ENCODE measurements around the gene SMAGP. TPM values are rescaled to one million over a fixed set of nuclear protein-coding genes. Genes with fewer than 3 reads are reported as not detected.
"Not testable (repeated sequence)": the region's sequence is repeated elsewhere in the genome, so short reads cannot be mapped to it uniquely, and the experiment has no call there.

Gene SMAGP
- total and polyA plus RNA-seq, 5 experiments from 2014 or later, result 5.5 to 18.5 (median 15.1) TPM

GRCh38 chr12:51259600-51259999 is 10.6 kb downstream of the SMAGP start:
- H3K27ac Mint-ChIP-seq, H3K9me3 Mint-ChIP-seq, H3K36me3 Mint-ChIP-seq, ATAC-seq, POLR2A ChIA-PET, H3K4me3 Mint-ChIP-seq, DNase-seq, H3K27me3 Mint-ChIP-seq: not testable (repeated sequence)
- peaks cover 7 to 14% (median 8%) of the 10 kb centered on the region in 4 donors for H3K4me1 Mint-ChIP-seq

GRCh38 chr12:51254536-51254935 is 15.7 kb downstream of the SMAGP start:
- Mint-ChIP-seq H3K27ac (peak overlapping the region in 3 of 10 donors; percentile 20 to 36 (median 27)), H3K36me3 (peaks cover 0 to 3% (median 0%) of the 10 kb centered on the region in 3 donors), H3K9me3 (no peaks in the 10 kb centered on the region), H3K27me3 (no peaks in the 10 kb centered on the region), H3K4me1 (peaks cover 0 to 11% (median 5%) of the 10 kb centered on the region in 4 donors), H3K4me3 (no peak overlapping the region)
- DNase-seq, result no peak
- POLR2A ChIA-PET, result no interaction called here
- ATAC-seq, result no peak

GRCh38 chr12:51253276-51253675 is 16.9 kb downstream of the SMAGP start:
- ATAC-seq (no peak), DNase-seq (no peak)
- Mint-ChIP-seq H3K4me1 (peaks cover 7 to 20% (median 9%) of the 10 kb centered on the region in 4 donors), H3K9me3 (no peaks in the 10 kb centered on the region), H3K27ac (no peak overlapping the region), H3K4me3 (no peak overlapping the region), H3K27me3 (no peaks in the 10 kb centered on the region), H3K36me3 (peaks cover 0 to 3% (median 0%) of the 10 kb centered on the region in 3 donors)
- POLR2A ChIA-PET, result interaction anchor here (0.9 to 1.4 kb wide), 4 partner anchors 10 to 35 kb away, joined by 4 read pairs; partner anchors contain the start of genes DAZAP2, POU6F1 and SMAGP

GRCh38 chr12:51247523-51248206 is 22.6 kb downstream of the SMAGP start:
- H3K36me3 Mint-ChIP-seq, result peaks cover 4 to 31% (median 5%) of the 10 kb centered on the region in 3 donors
- POLR2A ChIA-PET, result interaction anchor here (0.6 to 2.2 kb wide), 4 partner anchors 8 to 174 kb away, joined by 3 to 14 read pairs (median 6); partner anchors contain the start of genes DAZAP2 and POU6F1
- no peak for DNase-seq
- peak in 1 of 2 donors; percentile 26 for ATAC-seq
- peak overlapping the region; percentile 85 to 95 (median 90) for H3K27ac Mint-ChIP-seq
- no peaks in the 10 kb centered on the region for H3K27me3 Mint-ChIP-seq
- H3K9me3 Mint-ChIP-seq, result no peaks in the 10 kb centered on the region
- peak overlapping the region in 9 of 10 donors; percentile 2 to 68 (median 50) for H3K4me3 Mint-ChIP-seq
- H3K4me1 Mint-ChIP-seq, result peaks cover 34 to 57% (median 53%) of the 10 kb centered on the region in 4 donors

- Mint-ChIP-seq H3K27me3 (no peaks in the 10 kb centered on the region), H3K36me3 (peaks cover 4 to 44% (median 9%) of the 10 kb centered on the region in 3 donors), H3K4me1 (peaks cover 40 to 69% (median 64%) of the 10 kb centered on the region in 4 donors), H3K27ac (peak overlapping the region; percentile 69 to 96 (median 92)), H3K4me3 (peak overlapping the region; percentile 10 to 50 (median 30)), H3K9me3 (no peaks in the 10 kb centered on the region)
- peak; percentile 49 to 75 for ATAC-seq
- POLR2A ChIA-PET, result interaction anchor here (1.0 to 10.9 kb wide), 4 partner anchors 16 to 73 kb away, joined by 4 to 204 read pairs (median 6); partner anchors contain the start of genes POU6F1 and SMAGP
- DNase-seq, result peak in 7 of 10 donors; percentile 16 to 69 (median 42)
These were observed 23.9 kb downstream of the SMAGP start for GRCh38 chr12:51246254-51246853.

- H3K4me3 Mint-ChIP-seq, result peak overlapping the region in 9 of 10 donors; percentile 10 to 50 (median 37)
These were observed 24.6 kb downstream of the SMAGP start for GRCh38 chr12:51245476-51246253.

GRCh38 chr12:51244269-51244668 is 25.9 kb downstream of the SMAGP start:
- Mint-ChIP-seq H3K36me3 (peaks cover 4 to 60% (median 17%) of the 10 kb centered on the region in 3 donors), H3K4me3 (peak overlapping the region in 1 of 10 donors; percentile 66), H3K27ac (peak overlapping the region in 9 of 10 donors; percentile 32 to 97 (median 78)), H3K9me3 (no peaks in the 10 kb centered on the region), H3K4me1 (peaks cover 50 to 85% (median 78%) of the 10 kb centered on the region in 4 donors), H3K27me3 (no peaks in the 10 kb centered on the region)
- ATAC-seq, result no peak
- no peak for DNase-seq
- POLR2A ChIA-PET, result interaction anchor here (0.7 to 10.9 kb wide), 5 partner anchors 28 to 160 kb away, joined by 3 to 204 read pairs (median 6); partner anchors contain the start of genes CSRNP2 and POU6F1

More at GRCh38 chr12:51245476-51246253, 24.6 kb downstream of the SMAGP start:
- DNase-seq (no peak), ATAC-seq (peak; percentile 7 to 20)
- POLR2A ChIA-PET, result interaction anchor here (0.5 to 10.9 kb wide), 5 partner anchors 15 to 81 kb away, joined by 3 to 204 read pairs (median 4); partner anchors contain the start of genes POU6F1 and SMAGP
- Mint-ChIP-seq H3K27ac (peak overlapping the region; percentile 71 to 96 (median 92)), H3K9me3 (no peaks in the 10 kb centered on the region), H3K4me1 (peaks cover 43 to 76% (median 69%) of the 10 kb centered on the region in 4 donors), H3K36me3 (peaks cover 4 to 50% (median 9%) of the 10 kb centered on the region in 3 donors), H3K27me3 (no peaks in the 10 kb centered on the region)

- ATAC-seq (no peak), DNase-seq (no peak)
- H3K27ac Mint-ChIP-seq, result peak overlapping the region in 9 of 10 donors; percentile 31 to 97 (median 53)
- H3K36me3 Mint-ChIP-seq, result peaks cover 4 to 62% (median 17%) of the 10 kb centered on the region in 3 donors
- H3K9me3 Mint-ChIP-seq, result no peaks in the 10 kb centered on the region
- POLR2A ChIA-PET, result interaction anchor here (0.6 to 10.9 kb wide), 2 partner anchors 22 to 26 kb away, joined by 4 to 204 read pairs; partner anchors contain the start of gene POU6F1
- no peaks in the 10 kb centered on the region for H3K27me3 Mint-ChIP-seq
- peak overlapping the region in 9 of 10 donors; percentile 16 to 57 (median 39) for H3K4me3 Mint-ChIP-seq
- H3K4me1 Mint-ChIP-seq, result peaks cover 49 to 85% (median 73%) of the 10 kb centered on the region in 4 donors
These were observed 27.3 kb downstream of the SMAGP start for GRCh38 chr12:51242876-51243275.

- ATAC-seq, result no peak
- Mint-ChIP-seq H3K36me3 (peaks cover 4 to 62% (median 19%) of the 10 kb centered on the region in 3 donors), H3K4me3 (peak overlapping the region in 8 of 10 donors; percentile 11 to 74 (median 44)), H3K27me3 (no peaks in the 10 kb centered on the region), H3K27ac (peak overlapping the region in 8 of 10 donors; percentile 6 to 97 (median 74)), H3K4me1 (peaks cover 44 to 80% (median 69%) of the 10 kb centered on the region in 4 donors), H3K9me3 (no peaks in the 10 kb centered on the region)
- no peak for DNase-seq
- POLR2A ChIA-PET, result interaction anchor here (0.9 to 10.9 kb wide), 3 partner anchors 25 to 194 kb away, joined by 3 to 204 read pairs (median 3); partner anchors contain the start of genes LETMD1 and POU6F1
These were observed 28.1 kb downstream of the SMAGP start for GRCh38 chr12:51242120-51242519.

- DNase-seq, result no peak
- H3K27ac Mint-ChIP-seq, result peak overlapping the region; percentile 25 to 100 (median 82)
- no peaks in the 10 kb centered on the region for H3K27me3 Mint-ChIP-seq
- H3K4me1 Mint-ChIP-seq, result peaks cover 37 to 68% (median 58%) of the 10 kb centered on the region in 4 donors
- no peak for ATAC-seq
- peak overlapping the region; percentile 91 to 99 (median 94) for H3K4me3 Mint-ChIP-seq
- H3K36me3 Mint-ChIP-seq, result peaks cover 4 to 58% (median 19%) of the 10 kb centered on the region in 3 donors
- no peaks in the 10 kb centered on the region for H3K9me3 Mint-ChIP-seq
- POLR2A ChIA-PET, result interaction anchor here (1.2 to 10.9 kb wide), 5 partner anchors 8 to 193 kb away, joined by 3 to 204 read pairs (median 14); partner anchors contain the start of genes CSRNP2, LETMD1 and POU6F1
These were observed 29.2 kb downstream of the SMAGP start for GRCh38 chr12:51240971-51241370.

- Mint-ChIP-seq H3K4me3 (peak within 1 kb of the TSS; percentile 91 to 99 (median 94)), H3K9me3 (no peaks in the 10 kb centered on the region), H3K36me3 (peaks cover 4 to 38% (median 19%) of the 10 kb centered on the region in 3 donors), H3K27me3 (no peaks in the 10 kb centered on the region), H3K4me1 (peaks cover 27 to 49% (median 42%) of the 10 kb centered on the region in 4 donors), H3K27ac (peak within 1 kb of the TSS; percentile 97 to 100 (median 99))
- POLR2A ChIA-PET, result interaction anchor here (0.6 to 10.9 kb wide), 28 partner anchors 9 to 1127 kb away, joined by 3 to 204 read pairs (median 6); partner anchors contain the start of genes ATF1, BIN2, COX14 and CSRNP2
- ATAC-seq, result peak; percentile 89 to 90
- peak; percentile 91 to 97 (median 94) for DNase-seq
These were observed 31.5 kb downstream of the SMAGP start, which contains the start of gene DAZAP2 for GRCh38 chr12:51238510-51239334. Gene DAZAP2, plus strand, starts transcription at chr12:51238826. Its CDS starts 82 bp downstream, at chr12:51238908.
